ENCODE data around the gene NGEF. TPM values are rescaled to one million over a fixed set of nuclear protein-coding genes. Genes with fewer than 3 reads are reported as not detected.

The NGEF gene
- total and polyA plus RNA-seq, 12 donors, result 10.1 to 467 (median 46.1) TPM

- WGBS, 4 donors, result 20 to 67% (median 37%) methylated on average over 8 to 37 of the region's 37 CpGs
- Histone ChIP-seq H3K4me3 (peak overlapping the region in 1 of 4 donors; percentile 65), H3K9me3 (replicated peaks in 1 of 3) (no peaks in the 10 kb centered on the region), H3K27ac (no peak overlapping the region), H3K36me3 (replicated peaks in 1 of 2) (no peaks in the 10 kb centered on the region), H3K4me1 (replicated peaks in 1 of 2) (peaks cover 4 to 13% of the 10 kb centered on the region in 2 donors), H3K27me3 (no peaks in the 10 kb centered on the region)
- peak in 1 of 7 donors; percentile 17 for DNase-seq
- no peak for TF ChIP-seq CTCF (IDR thresholded peaks at IDR 0.05)
- no peak for TF ChIP-seq POLR2A (IDR thresholded peaks at IDR 0.05)
- intact Hi-C loops (cut with DNase I), result no loop called here
Measured at GRCh38 chr2:232875256-232876121, 137.6 kb downstream of the NGEF start.

GRCh38 chr2:232874677-232875223 lies 138.3 kb downstream of the NGEF start:
- no peaks in the 10 kb centered on the region for H3K36me3 ChIP-seq (replicated peaks in 1 of 2)
- TF ChIP-seq POLR2A (IDR thresholded peaks at IDR 0.05), result no peak
- no peak for TF ChIP-seq CTCF (IDR thresholded peaks at IDR 0.05)
- WGBS, 4 donors, result 90 to 95% (median 92%) methylated on average over 8 to 16 of the region's 16 CpGs
- H3K4me1 ChIP-seq (replicated peaks in 1 of 2), result peaks cover 4 to 13% of the 10 kb centered on the region in 2 donors
- intact Hi-C loops (cut with DNase I), result no loop called here
- H3K27me3 ChIP-seq, result no peaks in the 10 kb centered on the region
- H3K9me3 ChIP-seq (replicated peaks in 1 of 3), result no peaks in the 10 kb centered on the region
- H3K4me3 ChIP-seq, result no peak overlapping the region
- H3K27ac ChIP-seq, result no peak overlapping the region
- peak in 1 of 7 donors; percentile 17 for DNase-seq

- peak in 1 of 7 donors; percentile 11 for DNase-seq
- H3K4me3 ChIP-seq, result no peak overlapping the region
- H3K27ac ChIP-seq, result no peak overlapping the region
- peaks cover 4 to 13% of the 10 kb centered on the region in 2 donors for H3K4me1 ChIP-seq (replicated peaks in 1 of 2)
- H3K9me3 ChIP-seq (replicated peaks in 1 of 3), result no peaks in the 10 kb centered on the region
- TF ChIP-seq POLR2A (IDR thresholded peaks at IDR 0.05) (no peak), CTCF (IDR thresholded peaks at IDR 0.05) (no peak)
- whole genome bisulfite sequencing, 4 donors, result 74 to 90% (median 85%) methylated on average over 6 of the region's 6 CpGs
- H3K27me3 ChIP-seq, result no peaks in the 10 kb centered on the region
- intact Hi-C loops (cut with DNase I), result no loop called here
- no peaks in the 10 kb centered on the region for H3K36me3 ChIP-seq (replicated peaks in 1 of 2)
Measured at GRCh38 chr2:232873909-232874641, 139.0 kb downstream of the NGEF start.

GRCh38 chr2:232873292-232873908 lies 139.7 kb downstream of the NGEF start:
- peak in 1 of 7 donors; percentile 9 for DNase-seq
- Histone ChIP-seq H3K4me3 (no peak overlapping the region), H3K4me1 (replicated peaks in 1 of 2) (peaks cover 4 to 13% of the 10 kb centered on the region in 2 donors), H3K27me3 (no peaks in the 10 kb centered on the region), H3K27ac (no peak overlapping the region), H3K36me3 (replicated peaks in 1 of 2) (no peaks in the 10 kb centered on the region), H3K9me3 (replicated peaks in 1 of 3) (no peaks in the 10 kb centered on the region)
- no peak for TF ChIP-seq CTCF (IDR thresholded peaks at IDR 0.05)
- 92 to 97% (median 95%) methylated on average over 6 to 14 of the region's 14 CpGs for WGBS, 4 donors
- intact Hi-C loops (cut with DNase I), result no loop called here

All from adrenal gland (tissue), 12 donors.